Activated CD8-positive, alpha-beta memory T cell treated with anti-CD3 and anti-CD28 coated beads for 24 hours (primary cell): Measurements from ENCODE around the gene DNM1L.

Experiments
- DNase-seq: peaks from one replicate; pipeline ENCODE4 v3.0.0-alpha.2; 2020

The DNM1L gene

GRCh38 chr12:32679091-32679919 lies at the start of gene DNM1L:
TSS of gene DNM1L (plus strand) at chr12:32679301. CDS start at chr12:32679364, 63 bp downstream.
- peak; percentile 93 for DNase-seq

- no peak for DNase-seq
Measured at GRCh38 chr12:32641287-32641901, 37.7 kb upstream of the DNM1L start.

- DNase-seq = no peak
Measured at GRCh38 chr12:32644431-32644830, 34.7 kb upstream of the DNM1L start.

GRCh38 chr12:32647275-32647674 lies 31.8 kb upstream of the DNM1L start:
- DNase-seq = no peak

GRCh38 chr12:32650508-32650907 lies 28.6 kb upstream of the DNM1L start:
- no peak for DNase-seq

GRCh38 chr12:32651151-32651955 lies 27.7 kb upstream of the DNM1L start:
- DNase-seq = no peak

- no peak for DNase-seq
Measured at GRCh38 chr12:32651956-32652210, 27.2 kb upstream of the DNM1L start.

- no peak for DNase-seq
Measured at GRCh38 chr12:32659908-32660440, 19.1 kb upstream of the DNM1L start.

GRCh38 chr12:32661706-32662105 lies 17.4 kb upstream of the DNM1L start:
- no peak for DNase-seq

- DNase-seq = no peak
Measured at GRCh38 chr12:32662665-32663064, 16.4 kb upstream of the DNM1L start.

- no peak for DNase-seq
Measured at GRCh38 chr12:32666018-32666417, 13.1 kb upstream of the DNM1L start.

GRCh38 chr12:32669584-32669983 lies 9.5 kb upstream of the DNM1L start:
- DNase-seq = no peak

GRCh38 chr12:32671930-32672780 lies 6.9 kb upstream of the DNM1L start:
- no peak for DNase-seq

GRCh38 chr12:32679920-32680237 lies 778 bp downstream of the DNM1L start:
- no peak for DNase-seq

GRCh38 chr12:32680787-32681186 lies 1.7 kb downstream of the DNM1L start:
- no peak for DNase-seq

- DNase-seq = no peak
Measured at GRCh38 chr12:32681272-32681671, 2.2 kb downstream of the DNM1L start.

- DNase-seq = no peak
Measured at GRCh38 chr12:32686340-32686739, 7.2 kb downstream of the DNM1L start.

GRCh38 chr12:32688786-32689185 lies 9.7 kb downstream of the DNM1L start:
- DNase-seq = no peak

- no peak for DNase-seq
Measured at GRCh38 chr12:32690927-32691326, 11.8 kb downstream of the DNM1L start.

GRCh38 chr12:32692358-32692757 lies 13.3 kb downstream of the DNM1L start:
- DNase-seq = no peak

GRCh38 chr12:32693036-32693435 lies 13.9 kb downstream of the DNM1L start:
- DNase-seq = no peak

GRCh38 chr12:32695787-32696186 lies 16.7 kb downstream of the DNM1L start:
- DNase-seq = no peak

GRCh38 chr12:32697445-32697844 lies 18.3 kb downstream of the DNM1L start:
- DNase-seq = no peak
